KMS-11 (cell line): ENCODE data around the gene LIPE.
A peak's percentile ranks its signal among the peaks of the same experiment; 100 is the strongest.

Experiments
- H2AFZ ChIP-seq: fragments of 200-600 bp; sonication (generic); 2 replicates; pipeline ENCODE4 v1.6.1; 2016; ENCODE audit warnings: antibody characterized with exemption, mixed run types, low read depth
- H3K27ac ChIP-seq: fragments of 200-600 bp; sonication (generic); 2 replicates; pipeline ENCODE4 v1.6.1; 2016; ENCODE audit warnings: mild to moderate bottlenecking, mixed run types
- H3K27me3 ChIP-seq: fragments of 200-600 bp; sonication (generic); 2 replicates; pipeline ENCODE4 v1.6.1; 2017; ENCODE audit warnings: mild to moderate bottlenecking, low read depth, mixed run types, moderate library complexity; ENCODE audit not compliant: insufficient read depth
- H3K36me3 ChIP-seq: fragments of 200-600 bp; sonication (generic); 2 replicates; pipeline ENCODE4 v1.6.1; 2017; ENCODE audit warnings: mild to moderate bottlenecking, mixed run types; ENCODE audit not compliant: insufficient read depth
- H3K4me1 ChIP-seq: fragments of 200-600 bp; sonication (generic); 2 replicates; pipeline ENCODE4 v1.6.1; 2016; ENCODE audit warnings: mild to moderate bottlenecking, low read depth, mixed run types; ENCODE audit not compliant: poor library complexity, severe bottlenecking
- H3K4me2 ChIP-seq: fragments of 200-600 bp; sonication (generic); 2 replicates; pipeline ENCODE4 v1.7.0; 2016; ENCODE audit warnings: mild to moderate bottlenecking, mixed run types
- H3K4me3 ChIP-seq: fragments of 200-600 bp; sonication (generic); IDR thresholded peaks from 2 replicates; pipeline ENCODE4 v1.6.1; 2017; ENCODE audit warnings: low read depth, low read length, mixed read lengths; ENCODE audit not compliant: insufficient read depth
- H3K79me2 ChIP-seq: fragments of 200-600 bp; sonication (generic); 2 replicates; pipeline ENCODE4 v1.6.1; 2016; ENCODE audit warnings: low read depth, mixed run types; ENCODE audit not compliant: insufficient read depth
- H3K9ac ChIP-seq: fragments of 200-600 bp; sonication (generic); 2 replicates; pipeline ENCODE4 v1.6.1; 2016; ENCODE audit warnings: mild to moderate bottlenecking, mixed run types
- H4K20me1 ChIP-seq: fragments of 200-600 bp; sonication (generic); 2 replicates; pipeline ENCODE4 v1.6.1; 2016; ENCODE audit warnings: mild to moderate bottlenecking, mixed run types; ENCODE audit not compliant: insufficient read depth
- TF ChIP-seq, protein P1 (sequence below): fragments of 200-600 bp; sonication (generic); conservative IDR thresholded peaks from 2 replicates; pipeline ENCODE4 v1.6.1; 2017; ENCODE audit warnings: low read depth, mild to moderate bottlenecking, antibody characterized with exemption, low read length, moderate library complexity, mixed read lengths

The LIPE gene

GRCh38 chr19:42406111-42406510 is 21.1 kb downstream of the LIPE start:
- Histone ChIP-seq H3K79me2 (no peaks in the 10 kb centered on the region), H3K4me1 (peaks cover 5% of the 10 kb centered on the region), H3K27me3 (no peaks in the 10 kb centered on the region), H3K4me2 (no peak overlapping the region), H3K27ac (no peak overlapping the region), H3K36me3 (no peaks in the 10 kb centered on the region), H4K20me1 (no peaks in the 10 kb centered on the region), H2AFZ (no peak overlapping the region), H3K9ac (no peak overlapping the region), H3K4me3 (no peak overlapping the region)
- TF ChIP-seq, protein P1, sequence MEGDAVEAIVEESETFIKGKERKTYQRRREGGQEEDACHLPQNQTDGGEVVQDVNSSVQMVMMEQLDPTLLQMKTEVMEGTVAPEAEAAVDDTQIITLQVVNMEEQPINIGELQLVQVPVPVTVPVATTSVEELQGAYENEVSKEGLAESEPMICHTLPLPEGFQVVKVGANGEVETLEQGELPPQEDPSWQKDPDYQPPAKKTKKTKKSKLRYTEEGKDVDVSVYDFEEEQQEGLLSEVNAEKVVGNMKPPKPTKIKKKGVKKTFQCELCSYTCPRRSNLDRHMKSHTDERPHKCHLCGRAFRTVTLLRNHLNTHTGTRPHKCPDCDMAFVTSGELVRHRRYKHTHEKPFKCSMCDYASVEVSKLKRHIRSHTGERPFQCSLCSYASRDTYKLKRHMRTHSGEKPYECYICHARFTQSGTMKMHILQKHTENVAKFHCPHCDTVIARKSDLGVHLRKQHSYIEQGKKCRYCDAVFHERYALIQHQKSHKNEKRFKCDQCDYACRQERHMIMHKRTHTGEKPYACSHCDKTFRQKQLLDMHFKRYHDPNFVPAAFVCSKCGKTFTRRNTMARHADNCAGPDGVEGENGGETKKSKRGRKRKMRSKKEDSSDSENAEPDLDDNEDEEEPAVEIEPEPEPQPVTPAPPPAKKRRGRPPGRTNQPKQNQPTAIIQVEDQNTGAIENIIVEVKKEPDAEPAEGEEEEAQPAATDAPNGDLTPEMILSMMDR, result no peak

DNA sequence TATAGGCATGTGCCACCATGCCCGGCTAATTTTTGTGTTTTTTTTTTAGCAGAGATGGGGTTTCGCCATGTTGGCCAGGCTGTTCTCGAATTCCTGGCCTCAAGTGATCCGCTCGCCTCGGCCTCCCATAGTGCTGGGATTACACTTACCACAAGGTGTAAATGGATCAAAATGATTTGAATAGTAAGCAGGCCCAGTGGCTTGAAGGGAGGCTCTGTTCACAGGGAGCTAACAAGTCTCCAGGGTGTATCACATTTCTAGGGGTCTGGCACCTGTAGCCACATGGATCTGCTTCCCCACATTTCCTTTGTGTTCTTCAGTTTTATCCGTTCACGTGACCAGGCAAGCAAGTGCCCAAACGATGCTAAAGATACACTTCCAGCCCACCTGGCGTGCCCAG is 23.6 kb downstream of the LIPE start:
- Histone ChIP-seq H3K4me3 (no peak overlapping the region), H3K79me2 (no peaks in the 10 kb centered on the region), H2AFZ (no peak overlapping the region), H3K9ac (no peak overlapping the region), H3K27me3 (no peaks in the 10 kb centered on the region), H3K4me1 (no peaks in the 10 kb centered on the region), H3K4me2 (no peak overlapping the region), H3K27ac (no peak overlapping the region), H4K20me1 (no peaks in the 10 kb centered on the region), H3K36me3 (no peaks in the 10 kb centered on the region)
- TF ChIP-seq, protein P1, result no peak

DNA sequence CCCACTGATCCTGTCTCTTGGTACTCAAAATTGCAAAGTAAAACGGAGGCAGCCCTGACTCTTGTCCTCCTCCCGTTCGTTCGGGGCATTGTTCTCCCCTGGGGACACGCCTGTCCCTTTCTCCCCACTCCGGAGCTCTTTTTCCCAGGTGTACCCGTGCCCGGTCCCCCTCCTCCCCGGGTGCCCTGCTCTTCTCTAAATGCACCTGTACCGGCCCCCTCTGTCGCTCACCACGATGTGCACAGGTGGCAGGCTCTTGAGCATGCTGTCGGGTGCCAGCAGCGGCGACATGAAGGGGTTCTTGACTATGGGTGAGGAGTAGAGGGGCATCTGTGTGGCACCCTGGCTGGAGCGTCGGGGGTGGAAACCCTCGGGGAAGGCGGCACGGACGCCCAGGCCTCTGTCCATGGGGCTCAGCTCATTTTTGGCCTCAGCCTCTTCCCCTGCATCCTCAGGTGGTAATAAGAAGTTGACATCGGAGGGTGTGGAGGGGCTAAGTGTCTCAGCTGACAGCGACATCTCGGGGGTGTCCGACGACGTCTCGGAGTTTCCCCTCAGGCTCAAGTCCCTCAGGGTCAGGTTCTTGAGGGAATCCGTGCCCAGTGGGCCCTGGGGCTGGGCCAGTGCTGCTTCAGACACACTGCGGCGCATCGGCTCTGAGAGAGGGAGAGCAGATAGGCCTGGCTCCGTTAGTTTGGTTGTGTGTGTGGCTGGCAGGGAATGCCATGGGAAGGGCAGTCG is 24.6 kb downstream of the LIPE start:
- H3K4me2 ChIP-seq, result no peak overlapping the region
- no peak overlapping the region for H3K9ac ChIP-seq
- no peak overlapping the region for H3K4me3 ChIP-seq
- no peaks in the 10 kb centered on the region for H3K36me3 ChIP-seq
- peaks cover 4% of the 10 kb centered on the region for H3K4me1 ChIP-seq
- H2AFZ ChIP-seq, result no peak overlapping the region
- no peaks in the 10 kb centered on the region for H4K20me1 ChIP-seq
- no peak overlapping the region for H3K27ac ChIP-seq
- no peaks in the 10 kb centered on the region for H3K27me3 ChIP-seq
- TF ChIP-seq, protein P1, result no peak
- no peaks in the 10 kb centered on the region for H3K79me2 ChIP-seq

DNA sequence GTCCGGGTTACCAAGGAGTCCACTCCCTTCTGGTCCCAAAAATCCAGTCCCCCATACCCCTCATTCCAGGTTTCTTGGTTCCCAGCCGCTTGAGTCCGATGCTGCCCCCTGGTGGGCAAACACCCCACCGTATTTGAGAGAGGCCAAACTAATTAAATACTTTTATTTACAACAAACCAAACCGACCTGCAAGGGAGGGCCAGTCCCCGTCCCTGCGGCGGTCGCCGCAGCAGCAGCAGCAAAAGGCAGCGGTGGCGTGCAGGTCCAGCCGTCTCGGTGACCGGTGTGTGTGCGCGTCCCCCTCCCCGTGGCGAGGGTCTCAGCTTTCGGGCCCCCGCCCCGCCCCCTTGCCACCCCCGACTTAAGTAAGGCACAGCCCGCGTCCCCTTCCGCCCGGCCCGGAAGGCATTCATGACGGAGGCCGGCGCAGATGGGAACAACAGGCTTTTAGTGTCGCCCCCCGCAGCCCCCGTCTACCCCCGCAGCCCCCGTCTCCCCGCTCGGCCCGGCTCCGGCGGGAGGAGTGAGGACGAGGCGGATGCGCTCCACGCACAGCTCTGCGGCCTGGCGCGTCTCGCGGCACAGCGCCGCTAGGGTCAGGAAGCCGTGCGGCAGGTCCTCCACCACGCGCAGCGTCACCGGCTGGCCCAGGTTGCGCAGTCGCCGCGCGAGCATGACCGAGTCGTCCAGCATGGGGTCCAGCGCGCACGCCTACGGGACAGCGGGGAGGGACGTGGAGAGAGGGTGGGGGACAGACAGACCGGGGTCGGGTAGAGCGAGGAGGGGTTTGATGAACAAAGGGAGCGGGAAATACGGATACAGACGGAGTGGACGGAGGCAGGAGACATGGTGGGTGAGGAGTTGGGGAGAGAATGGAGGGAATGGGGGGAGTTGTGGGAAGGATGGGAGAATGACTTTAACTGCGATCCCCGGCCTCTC is 25.6 kb downstream of the LIPE start:
- TF ChIP-seq, protein P1, result peak; percentile 84
- Histone ChIP-seq H3K36me3 (no peaks in the 10 kb centered on the region), H4K20me1 (no peaks in the 10 kb centered on the region), H3K4me2 (no peak overlapping the region), H3K79me2 (no peaks in the 10 kb centered on the region), H3K4me1 (peaks cover 6% of the 10 kb centered on the region), H3K4me3 (no peak overlapping the region), H2AFZ (no peak overlapping the region), H3K27me3 (no peaks in the 10 kb centered on the region), H3K9ac (no peak overlapping the region), H3K27ac (no peak overlapping the region)
